Measurements from ENCODE around the gene GRHL3.

The GRHL3 gene

GRCh38 chr1:24379733-24380315 is 60.7 kb downstream of the GRHL3 start:
- no peak for DNase-seq

- no peak for DNase-seq
Observed at GRCh38 chr1:24380508-24380907, 61.4 kb downstream of the GRHL3 start.

DNA sequence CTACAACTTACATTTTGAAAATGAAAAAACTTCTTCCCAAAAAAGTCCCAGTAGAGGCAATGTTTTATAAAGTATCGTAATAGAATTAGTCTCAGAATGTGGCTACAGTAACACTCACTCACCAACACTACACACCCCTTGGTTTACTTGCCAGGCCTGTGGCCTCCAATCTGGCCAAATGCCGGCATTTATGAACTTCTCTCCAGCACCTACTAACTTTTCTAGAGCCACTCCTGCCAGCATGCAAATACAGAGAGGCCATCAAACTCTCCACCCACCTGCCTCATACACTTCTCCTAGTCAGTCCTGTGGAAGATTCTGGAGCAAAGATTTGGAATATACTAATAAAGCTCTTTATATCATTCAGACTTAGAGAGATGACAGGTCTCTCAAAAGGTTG is 62.1 kb downstream of the GRHL3 start:
- DNase-seq, result no peak

- no peak for DNase-seq
Observed at GRCh38 chr1:24382165-24382577, 63.0 kb downstream of the GRHL3 start.

DNA sequence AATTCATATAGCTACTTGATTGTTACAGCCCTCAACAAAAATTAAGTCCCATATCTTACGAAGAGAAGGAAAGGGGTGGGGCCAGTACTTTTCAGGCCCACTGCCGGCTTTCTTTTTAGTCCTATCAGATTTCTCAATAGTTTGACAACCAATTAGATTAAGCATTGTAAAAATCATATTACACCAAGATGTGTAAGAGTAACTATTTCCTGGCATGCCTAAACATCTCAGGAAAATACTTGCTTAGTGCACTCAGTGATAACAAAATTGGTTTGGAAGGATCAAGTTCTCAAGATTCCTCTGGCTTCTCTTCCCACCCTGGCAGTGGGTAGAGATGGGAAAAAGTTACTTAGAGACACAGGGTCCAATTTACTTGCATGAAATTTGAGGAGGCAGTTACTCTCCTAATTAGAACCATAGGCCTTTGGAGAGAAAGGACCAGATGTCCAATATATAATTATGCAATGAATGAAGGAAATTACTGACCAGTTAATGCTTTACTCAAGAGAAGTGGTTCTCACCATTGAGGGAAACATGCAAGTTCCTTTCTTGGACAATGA is 64.3 kb downstream of the GRHL3 start:
- DNase-seq, result no peak

DNA sequence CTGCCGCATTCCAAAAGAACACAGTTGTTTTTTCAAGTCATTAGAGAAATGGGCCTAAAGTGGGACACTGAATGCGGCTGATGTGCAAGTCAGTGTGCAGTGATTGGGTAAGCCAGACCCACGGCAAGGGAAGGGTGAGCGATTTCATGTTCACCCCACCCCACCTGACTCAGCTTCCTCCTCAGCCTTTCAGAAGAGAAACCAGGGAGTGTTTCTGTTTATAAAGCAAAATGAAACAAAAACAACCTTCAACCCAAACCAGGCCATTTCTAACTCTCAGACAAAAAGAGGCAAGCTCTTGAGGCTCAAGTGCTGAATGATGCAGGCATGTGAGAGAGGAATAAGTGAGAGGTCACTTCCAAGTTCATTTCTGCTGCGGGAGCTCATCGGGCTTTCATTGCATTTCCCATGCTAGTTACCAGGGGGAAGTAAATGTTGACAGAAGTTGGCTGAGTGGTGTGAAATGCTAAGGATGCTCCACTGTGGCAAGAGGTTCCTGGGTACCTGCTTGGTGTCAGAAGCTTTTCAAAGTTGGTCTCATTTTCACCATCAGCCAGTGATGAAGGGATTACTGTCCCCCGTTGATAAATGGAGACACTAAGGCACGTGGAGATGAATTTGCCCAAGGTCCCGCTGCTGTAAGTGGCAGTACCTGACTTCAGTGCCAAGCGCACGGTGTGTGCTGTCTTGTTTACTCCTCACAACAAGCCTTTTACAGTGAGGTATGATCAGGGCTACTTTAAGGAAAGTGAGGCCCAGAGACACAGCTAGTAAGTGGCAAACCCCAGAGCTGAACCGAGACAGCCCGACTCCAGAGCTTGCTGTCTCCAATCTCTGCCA is 65.3 kb downstream of the GRHL3 start:
- peak; percentile 57 for DNase-seq

GRCh38 chr1:24385160-24385940 is 66.2 kb downstream of the GRHL3 start:
- peak; percentile 15 for DNase-seq

- no peak for DNase-seq
Observed at GRCh38 chr1:24386241-24386640, 67.1 kb downstream of the GRHL3 start.

GRCh38 chr1:24386931-24387330 is 67.8 kb downstream of the GRHL3 start:
- no peak for DNase-seq

- DNase-seq, result no peak
Observed at GRCh38 chr1:24387636-24388175, 68.5 kb downstream of the GRHL3 start.

- no peak for DNase-seq
Observed at GRCh38 chr1:24388331-24388885, 69.3 kb downstream of the GRHL3 start.

- DNase-seq, result no peak
Observed at GRCh38 chr1:24389231-24389678, 70.1 kb downstream of the GRHL3 start.

DNA sequence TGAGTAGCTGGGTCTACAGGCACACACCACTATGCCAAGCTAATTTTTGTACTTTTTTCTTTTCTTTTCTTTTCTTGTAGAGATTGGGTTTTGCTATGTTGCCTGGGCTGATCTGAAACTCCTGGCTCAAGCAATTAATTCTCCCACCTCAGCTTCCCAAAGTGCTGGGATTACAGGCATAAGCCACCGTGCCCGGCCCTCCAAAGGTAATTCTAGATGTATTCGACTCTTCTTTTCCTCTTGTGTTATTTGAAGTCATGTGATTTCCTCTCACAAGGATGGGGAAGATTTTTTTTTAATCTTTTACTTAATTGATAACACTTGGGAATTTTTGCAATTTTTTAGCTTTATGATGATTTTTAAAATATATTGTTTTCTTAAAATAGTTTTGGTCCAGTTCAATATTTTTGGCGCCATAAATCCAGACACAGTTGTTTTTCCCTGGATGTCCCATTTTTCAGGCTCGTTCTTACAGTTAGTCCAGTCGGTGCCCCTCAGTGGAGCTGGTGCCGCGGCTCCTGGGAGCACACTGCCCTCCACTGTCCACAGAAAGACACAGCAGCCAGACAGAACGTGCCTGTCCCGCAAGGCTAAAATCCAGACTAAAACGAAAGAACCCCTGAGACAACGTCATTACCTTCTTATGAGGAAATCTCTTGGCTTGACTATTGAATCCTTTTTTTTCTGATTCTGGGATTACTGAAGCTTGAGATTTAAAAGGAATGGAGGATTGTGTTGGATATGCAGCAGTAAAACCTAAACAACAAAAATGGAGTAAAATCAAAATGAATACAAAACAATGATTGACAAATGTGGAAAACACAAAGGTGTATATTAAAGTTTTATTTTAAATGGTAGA is 72.0 kb downstream of the GRHL3 start:
- DNase-seq, result peak; percentile 50

- peak; percentile 63 for DNase-seq
Observed at GRCh38 chr1:24391882-24392603, 72.9 kb downstream of the GRHL3 start.

- DNase-seq, result no peak
Observed at GRCh38 chr1:24392604-24392946, 73.4 kb downstream of the GRHL3 start.

DNA sequence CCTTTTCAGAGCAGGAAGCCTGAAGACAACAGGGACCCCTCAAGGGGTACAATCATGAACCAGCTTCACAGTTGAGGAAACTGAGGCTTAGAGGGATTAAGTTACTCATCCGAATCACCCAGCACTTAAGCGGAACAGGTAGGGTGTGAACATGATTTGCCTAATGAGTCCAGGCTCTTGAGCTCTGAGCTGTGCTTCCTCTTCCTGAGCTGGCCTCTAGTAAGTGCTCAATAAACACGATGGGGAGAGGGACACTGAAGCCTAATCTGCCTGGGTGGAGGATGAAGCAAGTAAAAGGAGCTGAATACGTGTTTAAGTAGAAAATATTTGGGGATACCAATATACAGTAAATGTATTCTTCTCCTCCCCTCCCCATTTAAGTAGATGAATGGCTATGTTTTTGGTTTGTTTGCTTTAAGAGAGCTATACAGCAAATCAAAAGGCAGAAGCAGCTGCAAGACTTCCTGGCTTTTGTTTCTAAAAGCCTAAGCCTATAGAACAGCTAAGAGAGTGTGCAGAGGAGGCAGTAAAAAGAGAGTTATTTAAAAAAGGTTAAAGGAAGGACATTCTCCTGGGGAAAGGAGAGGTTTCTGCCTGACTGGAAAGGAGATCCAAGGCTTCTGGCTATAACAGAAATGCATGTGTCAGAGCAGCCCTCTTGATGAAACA is 74.0 kb downstream of the GRHL3 start:
- no peak for DNase-seq

DNA sequence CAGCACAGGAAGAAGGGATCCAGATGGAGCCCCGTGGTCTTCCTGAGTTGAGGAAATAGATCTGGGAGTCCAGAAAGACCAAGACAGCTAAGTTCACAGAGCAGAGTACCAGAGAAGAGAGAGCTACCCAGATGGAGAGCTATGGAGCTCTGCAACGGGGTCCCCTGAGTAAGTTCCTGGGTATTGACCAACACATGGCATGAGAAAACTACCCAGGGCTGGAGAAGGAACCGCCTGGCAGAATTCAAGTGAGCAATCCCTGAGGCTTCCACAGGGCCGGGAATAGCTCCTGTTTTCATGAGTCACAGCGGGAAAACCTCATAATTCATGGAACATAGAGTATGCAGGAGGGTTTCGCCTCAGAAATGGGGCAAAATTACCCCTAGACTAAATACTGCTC is 74.7 kb downstream of the GRHL3 start:
- DNase-seq, result no peak

GRCh38 chr1:24400065-24400464 is 80.9 kb downstream of the GRHL3 start:
- no peak for DNase-seq

DNA sequence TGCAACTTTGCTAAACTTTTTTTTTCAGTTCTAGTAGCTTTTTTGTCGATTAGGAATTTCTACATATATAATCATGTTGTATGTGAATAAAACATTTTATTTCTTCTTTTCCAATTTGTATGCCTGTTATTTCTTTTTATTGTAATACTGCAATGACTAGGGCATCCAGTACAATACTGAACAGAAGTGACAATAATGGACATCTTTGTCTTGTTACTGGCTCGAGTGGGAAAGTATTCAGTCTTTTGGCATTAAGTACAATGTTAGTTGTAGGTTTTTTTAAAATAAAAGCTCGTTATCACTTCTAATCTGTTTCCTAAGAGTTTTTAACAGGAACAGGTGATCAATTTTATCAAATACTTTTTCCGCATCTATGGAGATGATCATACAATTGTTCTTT is 84.6 kb downstream of the GRHL3 start:
- DNase-seq, result no peak
